ENCODE data around the gene MLXIP. TPM values are rescaled to one million over a fixed set of nuclear protein-coding genes. Genes with fewer than 3 reads are reported as not detected.
"Not testable (repeated sequence)": the region's sequence is repeated elsewhere in the genome, so short reads cannot be mapped to it uniquely, and the experiment has no call there.

MLXIP gene
- total and polyA plus RNA-seq, 4 donors: 29.1 to 58.8 (median 38.8) TPM

DNA sequence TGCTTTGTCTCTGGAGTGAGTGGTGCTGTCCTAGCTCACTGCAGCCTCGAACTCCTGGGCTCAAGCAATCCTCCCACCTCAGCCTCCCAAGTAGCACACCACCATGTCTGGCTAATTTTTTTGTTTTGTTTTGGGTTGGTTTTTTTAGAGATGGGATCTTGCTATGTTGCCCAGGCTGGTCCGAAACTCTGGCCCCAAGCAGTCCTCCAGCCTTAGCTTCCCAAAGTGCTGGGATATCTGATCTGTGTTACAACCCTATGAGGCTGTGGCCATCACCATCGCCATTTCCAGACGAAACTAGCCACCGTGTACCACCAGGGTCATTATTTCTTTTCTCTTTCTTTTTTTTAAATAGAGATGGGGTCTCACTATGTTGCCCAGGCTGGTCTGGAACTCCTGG, 92.8 kb downstream of the MLXIP start:
- H3K27me3 ChIP-seq (ENCODE audit: control insufficient read depth in 3 of 3, insufficient read depth in 3 of 3, low read length in 2 of 3): peaks cover 0 to 2% (median 0%) of the 10 kb centered on the region in 3 donors
- TF ChIP-seq, protein P1, sequence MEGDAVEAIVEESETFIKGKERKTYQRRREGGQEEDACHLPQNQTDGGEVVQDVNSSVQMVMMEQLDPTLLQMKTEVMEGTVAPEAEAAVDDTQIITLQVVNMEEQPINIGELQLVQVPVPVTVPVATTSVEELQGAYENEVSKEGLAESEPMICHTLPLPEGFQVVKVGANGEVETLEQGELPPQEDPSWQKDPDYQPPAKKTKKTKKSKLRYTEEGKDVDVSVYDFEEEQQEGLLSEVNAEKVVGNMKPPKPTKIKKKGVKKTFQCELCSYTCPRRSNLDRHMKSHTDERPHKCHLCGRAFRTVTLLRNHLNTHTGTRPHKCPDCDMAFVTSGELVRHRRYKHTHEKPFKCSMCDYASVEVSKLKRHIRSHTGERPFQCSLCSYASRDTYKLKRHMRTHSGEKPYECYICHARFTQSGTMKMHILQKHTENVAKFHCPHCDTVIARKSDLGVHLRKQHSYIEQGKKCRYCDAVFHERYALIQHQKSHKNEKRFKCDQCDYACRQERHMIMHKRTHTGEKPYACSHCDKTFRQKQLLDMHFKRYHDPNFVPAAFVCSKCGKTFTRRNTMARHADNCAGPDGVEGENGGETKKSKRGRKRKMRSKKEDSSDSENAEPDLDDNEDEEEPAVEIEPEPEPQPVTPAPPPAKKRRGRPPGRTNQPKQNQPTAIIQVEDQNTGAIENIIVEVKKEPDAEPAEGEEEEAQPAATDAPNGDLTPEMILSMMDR (IDR thresholded peaks at IDR 0.05; ENCODE audit: control extremely low read depth, extremely low read depth): no peak
- H3K9ac ChIP-seq (ENCODE audit: insufficient read depth in 1 of 2, low read length in 2 of 2): no peak overlapping the region
- DNase-seq (no peak), ATAC-seq (ENCODE audit: insufficient read depth, low FRiP score) (no peak)
- WGBS, 2 donors: 94 to 95% methylated on average over 5 of the region's 5 CpGs
- H3K9me3 ChIP-seq (ENCODE audit: control insufficient read depth in 4 of 4, insufficient read depth in 3 of 4, low read length in 3 of 4): no peaks in the 10 kb centered on the region
- H3K36me3 ChIP-seq (ENCODE audit: control insufficient read depth in 4 of 4, insufficient read depth in 4 of 4, low read length in 4 of 4): no peaks in the 10 kb centered on the region
- no peak overlapping the region for H3K4me3 ChIP-seq
- H3K4me1 ChIP-seq (ENCODE audit: control insufficient read depth in 5 of 5, insufficient read depth in 5 of 5, low read length in 5 of 5): no peaks in the 10 kb centered on the region
- H3K27ac ChIP-seq (ENCODE audit: low read depth in 1 of 2, low read length in 1 of 2): no peak overlapping the region

DNA sequence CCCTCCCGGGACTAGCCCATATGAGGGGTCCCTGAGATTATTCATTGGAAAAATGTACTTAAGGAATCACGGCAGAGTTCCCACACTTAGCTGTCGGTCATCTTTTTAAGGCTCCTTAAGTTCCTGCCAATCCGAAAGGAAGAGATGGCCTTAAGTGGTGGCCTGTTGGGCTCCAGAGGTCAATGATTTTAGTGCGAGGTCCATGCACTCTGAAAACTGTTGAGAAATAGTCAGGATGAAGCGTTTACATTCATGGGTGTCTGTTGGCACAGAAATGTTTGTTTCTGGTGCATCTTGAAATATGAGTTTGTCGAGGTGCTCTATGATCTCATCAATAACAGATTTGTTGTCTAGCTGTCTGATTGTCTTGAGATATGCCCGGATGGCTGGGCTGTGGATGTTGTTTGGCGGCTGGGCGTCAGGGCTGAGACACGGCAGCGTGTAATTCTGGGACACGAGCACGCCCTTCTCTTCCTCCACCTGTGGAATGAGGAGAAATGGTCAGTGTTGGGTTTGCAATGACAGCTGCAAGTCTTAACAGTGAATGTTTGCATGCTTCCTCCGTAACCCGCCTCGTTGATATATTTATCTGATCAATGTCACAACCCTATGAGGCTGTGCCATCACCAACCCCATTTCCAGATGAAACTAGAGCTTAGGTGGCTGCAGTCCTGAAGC, 93.8 kb downstream of the MLXIP start:
- no peak for ATAC-seq (ENCODE audit: insufficient read depth, low FRiP score)

DNA sequence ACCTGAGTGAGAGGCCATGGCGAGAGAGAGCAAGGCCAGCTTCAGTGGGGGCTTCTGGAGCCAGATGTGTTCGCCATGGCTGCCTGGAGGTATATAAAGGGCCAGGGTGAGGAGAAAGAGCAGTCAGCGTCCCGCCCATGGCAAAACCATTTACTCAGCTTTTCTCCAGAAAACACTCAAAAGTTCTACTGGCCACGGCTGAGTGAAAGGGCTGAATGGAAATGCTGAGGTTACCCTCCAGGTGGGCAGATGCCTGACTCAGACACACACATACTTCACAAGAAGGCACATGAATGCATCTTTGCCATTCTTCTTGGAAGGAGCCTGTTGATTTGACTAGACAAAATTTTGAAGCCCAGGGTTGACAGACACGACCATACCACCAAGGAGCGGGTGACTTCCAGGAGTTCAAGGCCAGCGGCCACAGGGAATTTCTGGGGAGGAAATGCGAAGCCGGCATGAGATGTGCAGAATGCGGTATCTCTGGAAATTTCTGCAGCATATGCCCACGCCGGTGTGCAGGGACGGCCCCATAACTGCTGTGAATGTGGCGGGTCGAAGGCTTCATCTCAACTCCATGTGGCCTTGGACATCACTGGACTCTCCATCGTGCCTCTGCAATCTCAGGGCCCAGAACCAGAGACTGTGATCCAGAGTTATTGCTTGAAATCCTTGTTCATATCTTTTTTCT, 95.7 kb downstream of the MLXIP start, which contains the start of gene IL31:
IL31 (minus strand) TSS at position 67 of the 691 bp plus-strand sequence; CDS start at position 18, 49 bp downstream.
- WGBS, 2 donors: 88 to 96% methylated on average over 17 of the region's 17 CpGs
- H3K27me3 ChIP-seq (ENCODE audit: control insufficient read depth in 3 of 3, insufficient read depth in 3 of 3, low read length in 2 of 3): no peaks in the 10 kb centered on the region
- H3K27ac ChIP-seq (ENCODE audit: low read depth in 1 of 2, low read length in 1 of 2): no peak within 1 kb of the TSS
- TF ChIP-seq, protein P1 (IDR thresholded peaks at IDR 0.05; ENCODE audit: control extremely low read depth, extremely low read depth): no peak
- H3K4me1 ChIP-seq (ENCODE audit: control insufficient read depth in 5 of 5, insufficient read depth in 5 of 5, low read length in 5 of 5): no peaks in the 10 kb centered on the region
- DNase-seq (no peak), ATAC-seq (ENCODE audit: insufficient read depth, low FRiP score) (no peak)
- H3K36me3 ChIP-seq (ENCODE audit: control insufficient read depth in 4 of 4, insufficient read depth in 4 of 4, low read length in 4 of 4): no peaks in the 10 kb centered on the region
- no peak within 1 kb of the TSS for H3K4me3 ChIP-seq
- no peak within 1 kb of the TSS for H3K9ac ChIP-seq (ENCODE audit: insufficient read depth in 1 of 2, low read length in 2 of 2)
- H3K9me3 ChIP-seq (ENCODE audit: control insufficient read depth in 4 of 4, insufficient read depth in 3 of 4, low read length in 3 of 4): no peaks in the 10 kb centered on the region

More for the DNA sequence above, 93.8 kb downstream of the MLXIP start:
- H3K4me3 ChIP-seq: no peak overlapping the region
- 67 to 86% methylated on average over 17 of the region's 17 CpGs for WGBS, 2 donors
- no peaks in the 10 kb centered on the region for H3K9me3 ChIP-seq (ENCODE audit: control insufficient read depth in 4 of 4, insufficient read depth in 3 of 4, low read length in 3 of 4)
- no peaks in the 10 kb centered on the region for H3K4me1 ChIP-seq (ENCODE audit: control insufficient read depth in 5 of 5, insufficient read depth in 5 of 5, low read length in 5 of 5)
- H3K27me3 ChIP-seq (ENCODE audit: control insufficient read depth in 3 of 3, insufficient read depth in 3 of 3, low read length in 2 of 3): no peaks in the 10 kb centered on the region
- H3K36me3 ChIP-seq (ENCODE audit: control insufficient read depth in 4 of 4, insufficient read depth in 4 of 4, low read length in 4 of 4): no peaks in the 10 kb centered on the region
- no peak for DNase-seq
- no peak overlapping the region for H3K27ac ChIP-seq (ENCODE audit: low read depth in 1 of 2, low read length in 1 of 2)
- no peak overlapping the region for H3K9ac ChIP-seq (ENCODE audit: insufficient read depth in 1 of 2, low read length in 2 of 2)
- TF ChIP-seq, protein P1 (IDR thresholded peaks at IDR 0.05; ENCODE audit: control extremely low read depth, extremely low read depth): no peak

DNA sequence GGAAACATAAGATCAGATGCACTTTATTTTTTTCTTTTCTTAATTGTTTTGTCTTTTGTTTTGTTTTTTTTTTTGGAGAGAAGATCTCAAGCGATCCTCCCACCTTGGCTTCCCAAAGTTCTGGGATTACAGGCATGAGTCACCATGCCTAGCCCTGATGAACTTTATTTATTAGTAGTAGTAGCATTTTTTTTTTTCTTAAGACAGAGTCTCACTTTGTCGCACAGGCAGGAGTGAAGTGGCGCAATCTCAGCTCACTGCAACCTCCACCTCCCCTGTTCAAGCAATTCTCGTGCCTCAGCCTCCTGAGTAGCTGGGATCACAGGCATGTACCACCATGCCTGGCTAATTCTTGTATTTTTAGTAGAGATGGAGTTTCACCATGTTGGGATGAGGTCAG, 97.9 kb downstream of the MLXIP start:
- 89% methylated on average over 4 of the region's 4 CpGs for WGBS, 2 donors
- not testable (repeated sequence) for H3K27ac ChIP-seq (ENCODE audit: low read depth in 1 of 2, low read length in 1 of 2)

More for the DNA sequence above, 97.9 kb downstream of the MLXIP start:
- not testable (repeated sequence) for DNase-seq; H3K4me3 ChIP-seq; H3K27me3 ChIP-seq (ENCODE audit: control insufficient read depth in 3 of 3, insufficient read depth in 3 of 3, low read length in 2 of 3); H3K9ac ChIP-seq (ENCODE audit: insufficient read depth in 1 of 2, low read length in 2 of 2); H3K36me3 ChIP-seq (ENCODE audit: control insufficient read depth in 4 of 4, insufficient read depth in 4 of 4, low read length in 4 of 4); H3K4me1 ChIP-seq (ENCODE audit: control insufficient read depth in 5 of 5, insufficient read depth in 5 of 5, low read length in 5 of 5); H3K9me3 ChIP-seq (ENCODE audit: control insufficient read depth in 4 of 4, insufficient read depth in 3 of 4, low read length in 3 of 4); ATAC-seq (ENCODE audit: insufficient read depth, low FRiP score)

Data from lung (tissue), 12 donors.